HepG2 (cell line): ENCODE measurements around the gene SMYD2. TPM values are rescaled to one million over a fixed set of nuclear protein-coding genes. Genes with fewer than 3 reads are reported as not detected.

Experiments
- ASH2L ChIP-seq: fragments of 300-600, 200-600 bp; sonication (generic); IDR thresholded peaks from 2 replicates; pipeline ENCODE4 v1.7.0; 2017; ENCODE audit warnings: low read depth, mild to moderate bottlenecking, moderate library complexity, mixed read lengths, low read length; ENCODE audit not compliant: insufficient read length
- ATF5 ChIP-seq: sonication (generic); formaldehyde crosslinking; IDR thresholded peaks from 2 replicates; pipeline ENCODE4 v1.4.0; 2020; ENCODE audit warnings: mild to moderate bottlenecking, low read depth, missing genetic modification reagents
- BCL6 ChIP-seq: IDR thresholded peaks from 2 replicates; pipeline ENCODE4 v1.6.1; 2016; ENCODE audit warnings: missing genetic modification reagents, missing compliant biosample characterization
- BHLHE40 ChIP-seq: IDR thresholded peaks from 2 replicates; pipeline ENCODE4 v1.6.1; 2011; ENCODE audit warnings: low read length, improper control_type of control experiment
- HDAC2 ChIP-seq: sonication (generic); formaldehyde crosslinking; IDR thresholded peaks from 2 replicates; pipeline ENCODE4 v1.4.0; 2020; ENCODE audit warnings: missing genetic modification reagents
- HMG20A ChIP-seq: IDR thresholded peaks from 2 replicates; pipeline ENCODE4 v1.6.1; 2016; ENCODE audit warnings: borderline replicate concordance
- HNF1B ChIP-seq: sonication (generic); formaldehyde crosslinking; IDR thresholded peaks from 2 replicates; pipeline ENCODE4 v1.5.1; 2020; ENCODE audit warnings: mild to moderate bottlenecking, moderate library complexity, missing genetic modification reagents
- HNRNPL ChIP-seq: fragments of 200-400 bp; formaldehyde crosslinking; IDR thresholded peaks from 2 replicates; pipeline ENCODE4 v1.6.1; 2017; ENCODE audit warnings: mild to moderate bottlenecking, low read depth, low read length
- ISL2 ChIP-seq: sonication (generic); formaldehyde crosslinking; IDR thresholded peaks from 2 replicates; pipeline ENCODE4 v1.5.0; 2020; ENCODE audit warnings: missing genetic modification reagents
- RAD21 ChIP-seq: fragments of 450-650 bp; formaldehyde crosslinking; IDR thresholded peaks from 2 replicates; pipeline ENCODE4 v1.5.0; 2020; ENCODE audit warnings: mild to moderate bottlenecking
- SALL1 ChIP-seq: sonication (generic); formaldehyde crosslinking; IDR thresholded peaks from 2 replicates; pipeline ENCODE4 v1.8.0; 2022; ENCODE audit warnings: mild to moderate bottlenecking, missing genetic modification reagents
- SKI ChIP-seq: fragments of 450-650 bp; IDR thresholded peaks from one replicate; pipeline ENCODE4 v1.6.1; 2018; ENCODE audit warnings: mild to moderate bottlenecking; ENCODE audit not compliant: partially characterized antibody
- SMAD1 ChIP-seq: sonication (generic); formaldehyde crosslinking; IDR thresholded peaks from 2 replicates; pipeline ENCODE4 v1.4.0; 2020; ENCODE audit warnings: missing genetic modification reagents, low read depth, mild to moderate bottlenecking, borderline replicate concordance
- SMC3 ChIP-seq: IDR thresholded peaks from 2 replicates; pipeline ENCODE4 v1.6.1; 2011; ENCODE audit warnings: low read length, improper control_type of control experiment
- WIZ ChIP-seq: sonication (generic); formaldehyde crosslinking; IDR thresholded peaks from 2 replicates; pipeline ENCODE4 v1.5.1; 2020; ENCODE audit warnings: mild to moderate bottlenecking, missing genetic modification reagents
- ZMYM4 ChIP-seq: sonication (generic); formaldehyde crosslinking; IDR thresholded peaks from 2 replicates; pipeline ENCODE4 v1.8.1; 2023; ENCODE audit warnings: mild to moderate bottlenecking, missing genetic modification reagents
- ZNF292 ChIP-seq: sonication (generic); formaldehyde crosslinking; IDR thresholded peaks from 2 replicates; pipeline ENCODE4 v1.8.1; 2022; ENCODE audit warnings: mild to moderate bottlenecking, low read depth, missing genetic modification reagents, borderline replicate concordance
- ZNF841 ChIP-seq: sonication (generic); formaldehyde crosslinking; IDR thresholded peaks from 2 replicates; pipeline ENCODE4 v1.8.1; 2023; ENCODE audit warnings: missing genetic modification reagents, borderline replicate concordance
- ZSCAN12 ChIP-seq: sonication (generic); formaldehyde crosslinking; IDR thresholded peaks from 2 replicates; pipeline ENCODE4 v1.9.0; 2021; ENCODE audit warnings: mild to moderate bottlenecking, missing genetic modification reagents
- ZXDC ChIP-seq: sonication (generic); formaldehyde crosslinking; IDR thresholded peaks from 2 replicates; pipeline ENCODE4 v1.5.0; 2020; ENCODE audit warnings: mild to moderate bottlenecking, missing genetic modification reagents
- polyA plus RNA-seq, 8 experiments: library from polyadenylated mRNA; depleted of rRNA in 3 of 8; stranded (reverse) in 7 of 8; unstranded in 1 of 8; fragments of >200 nt; fragmentation: Illumina TruSeq in 4 of 8; extraction: Trizol in 4 of 8; gene quantifications; 2 replicates each; pipeline versions ENCODE4 v1.2.1 to v1.2.3, GENCODE V29; 2011 to 2016; ENCODE audit warnings: low read depth in 4 of 8, missing spikeins in 1 of 8, mixed read lengths in 1 of 8; ENCODE audit not compliant: insufficient read depth in 1 of 8
- total RNA-seq, 5 experiments: library from RNA; depleted of rRNA; stranded (reverse); fragments of >200 nt; fragmentation: Illumina TruSeq; extraction: Trizol; gene quantifications; 2 replicates each; pipeline ENCODE4 v1.2.3, GENCODE V29; 2016; ENCODE audit warnings: low read depth in 1 of 5
- TF ChIP-seq, protein P1 (sequence below): sonication (generic); formaldehyde crosslinking; IDR thresholded peaks from 2 replicates; pipeline ENCODE4 v1.8.1; 2023; ENCODE audit warnings: missing genetic modification reagents, mild to moderate bottlenecking, borderline replicate concordance
- TF ChIP-seq, protein P2 (sequence below): sonication (generic); formaldehyde crosslinking; IDR thresholded peaks from 2 replicates; pipeline ENCODE4 v1.4.0; 2020; ENCODE audit warnings: missing genetic modification reagents
- TF ChIP-seq, protein P3 (sequence below): IDR thresholded peaks from 2 replicates; pipeline ENCODE4 v1.6.1; 2016; ENCODE audit warnings: low read depth, borderline replicate concordance

SMYD2 gene
- total and polyA plus RNA-seq, 2 of the 13 experiments (the other 11 are each of a cell fraction or from before 2014, with no cell fraction given) = 72.7 to 139 TPM

GRCh38 chr1:214281720-214282629 lies 1.0 kb downstream of the SMYD2 start (continued):
- TF ChIP-seq ZNF841 (CRISPR knock-in tag) (no peak), HMG20A (CRISPR knock-in tag) (no peak), ZNF292 (CRISPR knock-in tag) (0 out of 2 replicates have a peak, but pooled peaks have one; percentile 44), ISL2 (CRISPR knock-in tag) (no peak), SMC3 (no peak), SALL1 (CRISPR knock-in tag) (no peak; the same call in 1 of the 2 replicates), BHLHE40 (no peak), HNF1B (CRISPR knock-in tag) (no peak), BCL6 (CRISPR knock-in tag) (no peak), ZSCAN12 (CRISPR knock-in tag) (no peak), SKI (no peak), SMAD1 (no peak), ZXDC (CRISPR knock-in tag) (no peak), ATF5 (CRISPR knock-in tag) (no peak), RAD21 (no peak), ASH2L (no peak), HDAC2 (CRISPR knock-in tag) (no peak), ZMYM4 (CRISPR knock-in tag) (0 out of 2 replicates have a peak, but pooled peaks have one; percentile 2), HNRNPL (peak; percentile 89), WIZ (CRISPR knock-in tag) (no peak)
- TF ChIP-seq, protein P1, sequence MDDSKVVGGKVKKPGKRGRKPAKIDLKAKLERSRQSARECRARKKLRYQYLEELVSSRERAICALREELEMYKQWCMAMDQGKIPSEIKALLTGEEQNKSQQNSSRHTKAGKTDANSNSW (CRISPR knock-in tag) = no peak; the same call in 1 of the 2 replicates
- TF ChIP-seq, protein P2, sequence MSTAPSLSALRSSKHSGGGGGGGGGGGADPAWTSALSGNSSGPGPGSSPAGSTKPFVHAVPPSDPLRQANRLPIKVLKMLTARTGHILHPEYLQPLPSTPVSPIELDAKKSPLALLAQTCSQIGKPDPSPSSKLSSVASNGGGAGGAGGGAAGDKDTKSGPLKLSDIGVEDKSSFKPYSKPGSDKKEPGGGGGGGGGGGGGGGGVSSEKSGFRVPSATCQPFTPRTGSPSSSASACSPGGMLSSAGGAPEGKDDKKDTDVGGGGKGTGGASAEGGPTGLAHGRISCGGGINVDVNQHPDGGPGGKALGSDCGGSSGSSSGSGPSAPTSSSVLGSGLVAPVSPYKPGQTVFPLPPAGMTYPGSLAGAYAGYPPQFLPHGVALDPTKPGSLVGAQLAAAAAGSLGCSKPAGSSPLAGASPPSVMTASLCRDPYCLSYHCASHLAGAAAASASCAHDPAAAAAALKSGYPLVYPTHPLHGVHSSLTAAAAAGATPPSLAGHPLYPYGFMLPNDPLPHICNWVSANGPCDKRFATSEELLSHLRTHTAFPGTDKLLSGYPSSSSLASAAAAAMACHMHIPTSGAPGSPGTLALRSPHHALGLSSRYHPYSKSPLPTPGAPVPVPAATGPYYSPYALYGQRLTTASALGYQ (CRISPR knock-in tag) = no peak
- TF ChIP-seq, protein P3, sequence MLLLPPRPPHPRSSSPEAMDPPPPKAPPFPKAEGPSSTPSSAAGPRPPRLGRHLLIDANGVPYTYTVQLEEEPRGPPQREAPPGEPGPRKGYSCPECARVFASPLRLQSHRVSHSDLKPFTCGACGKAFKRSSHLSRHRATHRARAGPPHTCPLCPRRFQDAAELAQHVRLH (CRISPR knock-in tag) = no peak
